Measurements from ENCODE around the gene NDUFA8. TPM values are rescaled to one million over a fixed set of nuclear protein-coding genes. Genes with fewer than 3 reads are reported as not detected.

NDUFA8 gene
- polyA plus RNA-seq, 1 donor (not counting 4 experiments of a cell fraction or from before 2014, with no cell fraction given), result 105 TPM

GRCh38 chr9:122140368-122141193 lies 19.0 kb downstream of the NDUFA8 start:
- no peaks in the 10 kb centered on the region for H3K27me3 ChIP-seq (ENCODE audit: control insufficient read depth, extremely low read depth, insufficient read depth, low read length)
- H4K20me1 ChIP-seq (ENCODE audit: control insufficient read depth, extremely low read depth, insufficient read depth, low read length), result peaks cover 7% of the 10 kb centered on the region
- H2AFZ ChIP-seq (ENCODE audit: control insufficient read depth, low read length), result no peak overlapping the region
- TF ChIP-seq CTCF (optimal IDR thresholded peaks at IDR 0.05 in 1 of 3, IDR thresholded peaks at IDR 0.05 in 1 of 3, conservative IDR thresholded peaks at IDR 0.05 in 1 of 3; ENCODE audit: extremely low read depth in 1 of 3, insufficient read depth in 2 of 3, low read length in 3 of 3) (no peak), EZH2 (IDR thresholded peaks at IDR 0.05; ENCODE audit: low read length) (no peak)
- no peaks in the 10 kb centered on the region for H3K79me2 ChIP-seq (ENCODE audit: control insufficient read depth, insufficient read depth, low read length)
- no peak for FAIRE-seq
- DNase-seq (ENCODE audit: low read depth, low spot score), result no peak
- no peak overlapping the region for H3K27ac ChIP-seq (ENCODE audit: control insufficient read depth, insufficient read depth, low read length)
- no peak overlapping the region for H3K4me3 ChIP-seq (ENCODE audit: control insufficient read depth in 2 of 3, extremely low read depth in 1 of 3, insufficient read depth in 2 of 3, low read depth in 1 of 3, low read length in 3 of 3)
- peaks cover 12 to 18% of the 10 kb centered on the region in 2 experiments for H3K36me3 ChIP-seq (ENCODE audit: control insufficient read depth in 2 of 2, extremely low read depth in 1 of 2, insufficient read depth in 2 of 2, low read length in 2 of 2)
- H3K9me1 ChIP-seq (ENCODE audit: control insufficient read depth, extremely low read depth, insufficient read depth, low read length), result no peaks in the 10 kb centered on the region
- no peaks in the 10 kb centered on the region for H3K9me3 ChIP-seq (ENCODE audit: control insufficient read depth, low read depth, low read length)
- no peak overlapping the region for H3K9ac ChIP-seq (ENCODE audit: control insufficient read depth, extremely low read depth, insufficient read depth, low read length)
- H3K4me2 ChIP-seq (ENCODE audit: control insufficient read depth, extremely low read depth, insufficient read depth, low read depth, low read length), result no peak overlapping the region
- dilution Hi-C loops (cut with MboI; ENCODE audit: extremely low pct_ligation_motif_present, low sequenced_read_pairs), result no loop called here
- H3K4me1 ChIP-seq (ENCODE audit: control insufficient read depth, extremely low read depth, insufficient read depth, low read length), result peaks cover 7% of the 10 kb centered on the region

- H4K20me1 ChIP-seq (ENCODE audit: control insufficient read depth, extremely low read depth, insufficient read depth, low read length), result no peaks in the 10 kb centered on the region
- peaks cover 7% of the 10 kb centered on the region for H3K4me1 ChIP-seq (ENCODE audit: control insufficient read depth, extremely low read depth, insufficient read depth, low read length)
- H3K27ac ChIP-seq (ENCODE audit: control insufficient read depth, insufficient read depth, low read length), result no peak overlapping the region
- peak; percentile 61 for FAIRE-seq
- no peaks in the 10 kb centered on the region for H3K27me3 ChIP-seq (ENCODE audit: control insufficient read depth, extremely low read depth, insufficient read depth, low read length)
- peak overlapping the region; percentile 10 for H2AFZ ChIP-seq (ENCODE audit: control insufficient read depth, low read length)
- H3K4me2 ChIP-seq (ENCODE audit: control insufficient read depth, extremely low read depth, insufficient read depth, low read depth, low read length), result no peak overlapping the region
- dilution Hi-C loops (cut with MboI; ENCODE audit: extremely low pct_ligation_motif_present, low sequenced_read_pairs), result no loop called here
- TF ChIP-seq CTCF (optimal IDR thresholded peaks at IDR 0.05 in 1 of 3, IDR thresholded peaks at IDR 0.05 in 1 of 3, conservative IDR thresholded peaks at IDR 0.05 in 1 of 3; ENCODE audit: extremely low read depth in 1 of 3, insufficient read depth in 2 of 3, low read length in 3 of 3) (no peak), EZH2 (IDR thresholded peaks at IDR 0.05; ENCODE audit: low read length) (no peak)
- no peak overlapping the region for H3K9ac ChIP-seq (ENCODE audit: control insufficient read depth, extremely low read depth, insufficient read depth, low read length)
- H3K36me3 ChIP-seq (ENCODE audit: control insufficient read depth in 2 of 2, extremely low read depth in 1 of 2, insufficient read depth in 2 of 2, low read length in 2 of 2), result peaks cover 6 to 9% of the 10 kb centered on the region in 2 experiments
- no peaks in the 10 kb centered on the region for H3K9me3 ChIP-seq (ENCODE audit: control insufficient read depth, low read depth, low read length)
- no peak overlapping the region for H3K4me3 ChIP-seq (ENCODE audit: control insufficient read depth in 2 of 3, extremely low read depth in 1 of 3, insufficient read depth in 2 of 3, low read depth in 1 of 3, low read length in 3 of 3)
- H3K9me1 ChIP-seq (ENCODE audit: control insufficient read depth, extremely low read depth, insufficient read depth, low read length), result no peaks in the 10 kb centered on the region
- DNase-seq (ENCODE audit: low read depth, low spot score), result no peak
- no peaks in the 10 kb centered on the region for H3K79me2 ChIP-seq (ENCODE audit: control insufficient read depth, insufficient read depth, low read length)
These were observed 20.9 kb downstream of the NDUFA8 start for GRCh38 chr9:122138560-122139268.
